Measurements from ENCODE around the gene SEMA6B.
A peak's percentile ranks its signal among the peaks of the same experiment; 100 is the strongest.

SEMA6B gene

GRCh38 chr19:4577020-4577782, 17.7 kb upstream of the SEMA6B start:
- H3K36me3 ChIP-seq (ENCODE audit: control insufficient read depth in 1 of 2, insufficient read depth in 2 of 2, low read depth in 1 of 2, low read length in 2 of 2) = no peaks in the 10 kb centered on the region
- H2BK15ac ChIP-seq (ENCODE audit: low read depth, poor library complexity, severe bottlenecking) = no peak overlapping the region
- no peak overlapping the region for H3K14ac ChIP-seq (ENCODE audit: low read length in 2 of 2)
- H2AK5ac ChIP-seq (ENCODE audit: low read length, severe bottlenecking) = no peak overlapping the region
- H4K91ac ChIP-seq (ENCODE audit: low read length) = peak overlapping the region; percentile 16
- peak overlapping the region in 1 of 2 experiments; percentile 82 for H2BK12ac ChIP-seq (ENCODE audit: low read length in 2 of 2)
- H3K9ac ChIP-seq (ENCODE audit: low read length) = no peak overlapping the region
- peak; percentile 33 for DNase-seq
- H3K4ac ChIP-seq (ENCODE audit: low read depth in 1 of 2, low read length in 2 of 2) = peak overlapping the region; percentile 49 to 83
- H3K4me3 ChIP-seq (ENCODE audit: insufficient read depth in 1 of 2, low read depth in 1 of 2, low read length in 2 of 2) = no peak overlapping the region
- peak overlapping the region; percentile 63 for H4K8ac ChIP-seq (ENCODE audit: low read length)
- H2BK5ac ChIP-seq (ENCODE audit: low read depth, low read length, poor library complexity, severe bottlenecking) = no peak overlapping the region
- no peak overlapping the region for H2BK120ac ChIP-seq (ENCODE audit: low read depth, low read length)
- peak overlapping the region; percentile 6 for H2AFZ ChIP-seq (ENCODE audit: low read depth, low read length)
- H3K9me3 ChIP-seq (ENCODE audit: control insufficient read depth, low read length) = no peaks in the 10 kb centered on the region
- no peaks in the 10 kb centered on the region for H3K79me1 ChIP-seq (replicated peaks; ENCODE audit: low read length, poor library complexity, severe bottlenecking)
- H3K18ac ChIP-seq (ENCODE audit: low read depth in 1 of 2, low read length in 2 of 2) = peak overlapping the region in 1 of 2 experiments; percentile 31
- H3K4me2 ChIP-seq (ENCODE audit: low read length, poor library complexity, severe bottlenecking) = no peak overlapping the region
- H3K23ac ChIP-seq (ENCODE audit: low read length in 2 of 2) = no peak overlapping the region
- no peak overlapping the region for H3K27ac ChIP-seq (ENCODE audit: low read length, poor library complexity, severe bottlenecking)
- peaks cover 30% of the 10 kb centered on the region for H3K4me1 ChIP-seq (ENCODE audit: control insufficient read depth, insufficient read depth, low read depth, low read length)
- 82% methylated on average over 5 of the region's 5 CpGs for WGBS
- H3K27me3 ChIP-seq (ENCODE audit: control insufficient read depth in 1 of 2, insufficient read depth in 1 of 2, low read length in 2 of 2) = peaks cover 28 to 61% of the 10 kb centered on the region in 2 experiments

DNA sequence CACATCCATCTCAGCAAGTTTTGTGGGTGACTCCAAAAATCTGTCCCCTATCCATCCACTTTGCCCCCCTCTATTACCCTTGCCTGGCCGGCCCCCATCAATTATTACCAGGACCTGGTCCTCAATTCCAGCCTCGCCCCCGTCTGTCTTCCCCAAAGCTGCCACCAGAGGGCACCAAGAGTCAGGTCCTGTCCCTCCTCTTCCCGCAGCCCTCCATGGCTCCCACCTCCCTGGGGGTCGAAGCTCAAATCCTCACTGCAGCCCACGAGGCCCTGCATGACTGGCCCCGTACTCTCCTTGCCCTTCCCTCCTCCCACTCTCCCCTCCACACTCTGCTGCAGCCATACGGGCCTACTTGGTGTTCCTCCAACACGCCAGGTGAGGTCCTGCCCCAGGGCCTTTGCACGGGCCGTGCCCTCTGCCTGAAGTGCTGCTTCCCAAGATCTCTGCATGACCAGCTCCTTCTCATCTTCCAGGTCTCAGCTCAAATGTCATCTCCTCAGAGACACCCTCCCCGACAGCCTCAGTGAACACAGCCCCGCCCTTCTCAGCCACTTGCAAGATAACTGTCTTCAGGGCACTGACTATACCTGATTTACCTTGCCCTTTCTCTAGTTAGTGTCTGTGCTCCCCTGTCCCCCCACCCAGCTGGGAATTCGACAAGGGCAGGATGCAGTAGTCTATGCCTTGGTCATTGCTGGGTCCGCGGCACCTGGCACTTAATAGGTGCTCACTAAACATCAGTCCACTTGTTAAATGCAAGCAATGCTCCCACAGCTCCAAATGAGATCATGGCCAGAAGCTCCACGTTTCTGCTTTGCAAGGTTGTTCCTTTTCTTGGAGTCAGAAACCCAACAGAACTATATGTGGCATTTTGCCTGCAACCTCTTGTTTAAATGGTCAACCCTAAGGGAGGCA, 16.8 kb upstream of the SEMA6B start:
- Histone ChIP-seq H3K36me3 (ENCODE audit: control insufficient read depth in 1 of 2, insufficient read depth in 2 of 2, low read depth in 1 of 2, low read length in 2 of 2) (no peaks in the 10 kb centered on the region), H3K4ac (ENCODE audit: low read depth in 1 of 2, low read length in 2 of 2) (peak overlapping the region; percentile 50 to 96), H3K4me1 (ENCODE audit: control insufficient read depth, insufficient read depth, low read depth, low read length) (peaks cover 28% of the 10 kb centered on the region), H3K23ac (ENCODE audit: low read length in 2 of 2) (no peak overlapping the region), H3K9ac (ENCODE audit: low read length) (peak overlapping the region; percentile 66), H3K27me3 (ENCODE audit: control insufficient read depth in 1 of 2, insufficient read depth in 1 of 2, low read length in 2 of 2) (peaks cover 24 to 62% of the 10 kb centered on the region in 2 experiments), H3K18ac (ENCODE audit: low read depth in 1 of 2, low read length in 2 of 2) (peak overlapping the region in 1 of 2 experiments; percentile 49), H3K9me3 (ENCODE audit: control insufficient read depth, low read length) (no peaks in the 10 kb centered on the region), H3K79me1 (replicated peaks; ENCODE audit: low read length, poor library complexity, severe bottlenecking) (no peaks in the 10 kb centered on the region), H4K8ac (ENCODE audit: low read length) (peak overlapping the region; percentile 77), H3K4me3 (ENCODE audit: insufficient read depth in 1 of 2, low read depth in 1 of 2, low read length in 2 of 2) (no peak overlapping the region), H2BK12ac (ENCODE audit: low read length in 2 of 2) (peak overlapping the region; percentile 60 to 76), H3K14ac (ENCODE audit: low read length in 2 of 2) (no peak overlapping the region), H2BK5ac (ENCODE audit: low read depth, low read length, poor library complexity, severe bottlenecking) (no peak overlapping the region), H2AK5ac (ENCODE audit: low read length, severe bottlenecking) (no peak overlapping the region), H3K27ac (ENCODE audit: low read length, poor library complexity, severe bottlenecking) (peak overlapping the region; percentile 31), H3K4me2 (ENCODE audit: low read length, poor library complexity, severe bottlenecking) (no peak overlapping the region), H2BK15ac (ENCODE audit: low read depth, poor library complexity, severe bottlenecking) (peak overlapping the region; percentile 15), H2BK120ac (ENCODE audit: low read depth, low read length) (peak overlapping the region; percentile 84), H2AFZ (ENCODE audit: low read depth, low read length) (no peak overlapping the region), H4K91ac (ENCODE audit: low read length) (peak overlapping the region; percentile 89)
- DNase-seq = peak; percentile 71
- 61% methylated on average over 17 of the region's 17 CpGs for WGBS

DNA sequence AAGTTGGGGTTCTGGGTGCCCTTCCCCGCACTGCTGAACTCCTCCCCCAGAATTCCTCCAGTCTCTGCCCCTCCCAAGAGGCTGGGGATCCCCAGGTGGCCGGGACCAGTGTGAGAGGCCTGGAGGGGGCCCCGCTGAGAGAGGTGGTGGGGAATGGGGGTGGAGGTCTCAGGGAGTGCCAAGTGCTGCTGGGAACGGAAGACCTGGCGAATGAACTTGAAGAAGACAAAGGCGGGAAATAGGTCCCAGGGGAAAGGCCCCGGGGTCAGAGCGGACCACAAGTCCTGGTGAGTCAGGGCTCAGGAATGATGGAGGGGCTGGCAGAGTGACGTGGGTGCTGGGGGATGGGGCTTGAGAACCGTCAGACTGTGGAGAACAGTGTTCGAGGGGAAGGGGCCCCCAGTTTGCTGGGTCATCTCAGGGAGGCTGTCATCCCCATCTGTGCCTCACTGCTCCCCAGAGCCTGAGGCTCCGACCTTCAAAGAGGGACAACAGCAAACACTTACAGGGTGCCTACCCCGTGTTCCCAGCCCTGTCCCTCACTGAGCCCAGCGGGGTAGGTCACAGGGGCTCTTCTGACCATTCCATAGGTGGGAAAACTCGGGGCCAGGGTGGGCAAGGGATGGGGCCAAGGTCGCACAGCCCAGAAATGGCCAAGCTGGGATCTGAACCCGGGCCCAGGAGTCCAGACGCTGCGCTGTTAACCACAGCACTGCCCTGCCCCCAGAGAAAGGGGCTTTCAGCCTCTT, 16.0 kb upstream of the SEMA6B start:
- H3K27me3 ChIP-seq (ENCODE audit: control insufficient read depth in 1 of 2, insufficient read depth in 1 of 2, low read length in 2 of 2) = peaks cover 19 to 69% of the 10 kb centered on the region in 2 experiments
- peak; percentile 96 for DNase-seq
- WGBS = 9% methylated on average over 17 of the region's 19 CpGs

More for the DNA sequence above, 16.0 kb upstream of the SEMA6B start:
- Histone ChIP-seq H3K79me1 (replicated peaks; ENCODE audit: low read length, poor library complexity, severe bottlenecking) (no peaks in the 10 kb centered on the region), H3K4me1 (ENCODE audit: control insufficient read depth, insufficient read depth, low read depth, low read length) (peaks cover 21% of the 10 kb centered on the region), H2BK120ac (ENCODE audit: low read depth, low read length) (peak overlapping the region; percentile 90), H3K4me3 (ENCODE audit: insufficient read depth in 1 of 2, low read depth in 1 of 2, low read length in 2 of 2) (peak overlapping the region in 1 of 2 experiments; percentile 23), H3K14ac (ENCODE audit: low read length in 2 of 2) (peak overlapping the region in 1 of 2 experiments; percentile 96), H2BK12ac (ENCODE audit: low read length in 2 of 2) (peak overlapping the region; percentile 76 to 93), H3K27ac (ENCODE audit: low read length, poor library complexity, severe bottlenecking) (peak overlapping the region; percentile 36), H3K4me2 (ENCODE audit: low read length, poor library complexity, severe bottlenecking) (peak overlapping the region; percentile 0), H3K23ac (ENCODE audit: low read length in 2 of 2) (no peak overlapping the region), H4K8ac (ENCODE audit: low read length) (peak overlapping the region; percentile 85), H2AK5ac (ENCODE audit: low read length, severe bottlenecking) (peak overlapping the region; percentile 27), H2BK5ac (ENCODE audit: low read depth, low read length, poor library complexity, severe bottlenecking) (peak overlapping the region; percentile 68), H3K4ac (ENCODE audit: low read depth in 1 of 2, low read length in 2 of 2) (peak overlapping the region; percentile 90 to 96), H3K9me3 (ENCODE audit: control insufficient read depth, low read length) (no peaks in the 10 kb centered on the region), H4K91ac (ENCODE audit: low read length) (peak overlapping the region; percentile 89), H3K18ac (ENCODE audit: low read depth in 1 of 2, low read length in 2 of 2) (peak overlapping the region; percentile 80 to 97), H2BK15ac (ENCODE audit: low read depth, poor library complexity, severe bottlenecking) (peak overlapping the region; percentile 85), H3K36me3 (ENCODE audit: control insufficient read depth in 1 of 2, insufficient read depth in 2 of 2, low read depth in 1 of 2, low read length in 2 of 2) (no peaks in the 10 kb centered on the region), H2AFZ (ENCODE audit: low read depth, low read length) (no peak overlapping the region), H3K9ac (ENCODE audit: low read length) (peak overlapping the region; percentile 66)
